ENCODE measurements around the gene AHDC1.

AHDC1 gene

GRCh38 chr1:27528818-27529703 is 74.9 kb downstream of the AHDC1 start:
- TF ChIP-seq, protein P1, sequence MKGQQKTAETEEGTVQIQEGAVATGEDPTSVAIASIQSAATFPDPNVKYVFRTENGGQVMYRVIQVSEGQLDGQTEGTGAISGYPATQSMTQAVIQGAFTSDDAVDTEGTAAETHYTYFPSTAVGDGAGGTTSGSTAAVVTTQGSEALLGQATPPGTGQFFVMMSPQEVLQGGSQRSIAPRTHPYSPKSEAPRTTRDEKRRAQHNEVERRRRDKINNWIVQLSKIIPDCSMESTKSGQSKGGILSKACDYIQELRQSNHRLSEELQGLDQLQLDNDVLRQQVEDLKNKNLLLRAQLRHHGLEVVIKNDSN (IDR thresholded peaks at IDR 0.05), result peak; percentile 95
- TF ChIP-seq TAF1 (IDR thresholded peaks at IDR 0.05; ENCODE audit: low read depth) (0 out of 2 replicates have a peak, but pooled peaks have one; percentile 2), CREB1 (IDR thresholded peaks at IDR 0.05; ENCODE audit: low read depth) (no peak)

- TF ChIP-seq EGR1 (IDR thresholded peaks at IDR 0.05), result peak; percentile 16; the same call in 1 of the 2 replicates
- no peak for TF ChIP-seq CEBPB (IDR thresholded peaks at IDR 0.05)
- no peak for TF ChIP-seq FOXM1 (IDR thresholded peaks at IDR 0.05; ENCODE audit: borderline replicate concordance, low read depth)
- TF ChIP-seq EP300 (IDR thresholded peaks at IDR 0.05; ENCODE audit: borderline replicate concordance), result peak; percentile 56
- TF ChIP-seq TCF12 (IDR thresholded peaks at IDR 0.05; ENCODE audit: low read depth), result peak; percentile 61; the same call in 1 of the 2 replicates
- TF ChIP-seq TEAD4 (IDR thresholded peaks at IDR 0.05), result no peak
- peak; percentile 57; the same call in 1 of the 2 replicates for TF ChIP-seq YY1 (IDR thresholded peaks at IDR 0.05; ENCODE audit: low read depth)
- TF ChIP-seq, protein P1 (IDR thresholded peaks at IDR 0.05), result no peak
- no peak for TF ChIP-seq REST (IDR thresholded peaks at IDR 0.05; ENCODE audit: low read depth)
- no peak for TF ChIP-seq CREB1 (IDR thresholded peaks at IDR 0.05; ENCODE audit: low read depth)
- no peak for TF ChIP-seq RAD21 (IDR thresholded peaks at IDR 0.05; ENCODE audit: low read depth)
- TF ChIP-seq, protein P2, sequence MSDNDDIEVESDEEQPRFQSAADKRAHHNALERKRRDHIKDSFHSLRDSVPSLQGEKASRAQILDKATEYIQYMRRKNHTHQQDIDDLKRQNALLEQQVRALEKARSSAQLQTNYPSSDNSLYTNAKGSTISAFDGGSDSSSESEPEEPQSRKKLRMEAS (IDR thresholded peaks at IDR 0.05), result peak; percentile 50
- TF ChIP-seq TAF1 (IDR thresholded peaks at IDR 0.05; ENCODE audit: low read depth), result 0 out of 2 replicates have a peak, but pooled peaks have one; percentile 52
- TF ChIP-seq ZBTB7A (IDR thresholded peaks at IDR 0.05; ENCODE audit: low read depth), result peak; percentile 74
- no peak; the same call in 1 of the 2 replicates for TF ChIP-seq NFIC (IDR thresholded peaks at IDR 0.05)
Observed at GRCh38 chr1:27527890-27528817, 75.8 kb downstream of the AHDC1 start.

DNA sequence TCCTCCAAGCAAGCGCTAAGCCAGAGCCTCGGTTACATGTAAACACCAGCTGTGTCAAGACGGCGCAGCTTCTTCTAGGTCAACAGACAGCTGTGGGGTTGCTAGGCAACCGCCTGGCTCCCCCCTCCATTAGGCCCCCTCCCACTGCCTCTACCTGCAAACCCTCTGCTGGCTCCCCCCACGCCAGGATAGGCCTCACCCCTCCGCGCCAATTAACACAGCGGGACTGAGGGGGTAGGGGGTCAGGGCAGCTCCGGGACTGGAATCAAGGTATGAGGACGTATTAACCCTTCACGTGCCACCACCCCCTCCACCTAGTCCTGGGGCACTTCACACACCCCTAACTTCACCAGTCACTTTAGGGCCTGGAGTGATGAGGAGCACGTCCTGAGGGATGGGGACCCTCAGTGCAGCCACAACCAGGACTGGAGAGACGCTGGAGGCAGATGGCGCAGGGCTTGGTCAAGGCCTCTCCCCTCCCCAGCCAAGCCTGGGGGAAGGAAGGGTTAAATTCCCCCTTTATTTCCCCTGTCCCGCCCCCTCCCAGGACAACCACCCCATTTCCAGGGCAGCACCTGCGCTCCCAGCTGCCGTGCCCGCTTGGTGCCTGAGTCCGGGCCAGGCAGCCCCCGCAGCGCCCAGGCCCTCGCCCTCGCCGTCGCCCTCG is 76.6 kb downstream of the AHDC1 start:
- TF ChIP-seq FOXM1 (IDR thresholded peaks at IDR 0.05; ENCODE audit: borderline replicate concordance, low read depth) (no peak), CEBPB (IDR thresholded peaks at IDR 0.05) (no peak), TAF1 (IDR thresholded peaks at IDR 0.05; ENCODE audit: low read depth) (no peak), CREB1 (IDR thresholded peaks at IDR 0.05; ENCODE audit: low read depth) (no peak), REST (IDR thresholded peaks at IDR 0.05; ENCODE audit: low read depth) (no peak), RAD21 (IDR thresholded peaks at IDR 0.05; ENCODE audit: low read depth) (no peak), YY1 (IDR thresholded peaks at IDR 0.05; ENCODE audit: low read depth) (no peak), NFIC (IDR thresholded peaks at IDR 0.05) (no peak), EP300 (IDR thresholded peaks at IDR 0.05; ENCODE audit: borderline replicate concordance) (0 out of 2 replicates have a peak, but pooled peaks have one; percentile 49), ZBTB7A (IDR thresholded peaks at IDR 0.05; ENCODE audit: low read depth) (peak; percentile 79), EGR1 (IDR thresholded peaks at IDR 0.05) (0 out of 2 replicates have a peak, but pooled peaks have one; percentile 7), TEAD4 (IDR thresholded peaks at IDR 0.05) (0 out of 2 replicates have a peak, but pooled peaks have one; percentile 38), TCF12 (IDR thresholded peaks at IDR 0.05; ENCODE audit: low read depth) (no peak)
- TF ChIP-seq, protein P2 (IDR thresholded peaks at IDR 0.05), result peak; percentile 34
- TF ChIP-seq, protein P1 (IDR thresholded peaks at IDR 0.05), result no peak

All from Ishikawa (cell line).